ENCODE data around the gene SPO11.

DNA sequence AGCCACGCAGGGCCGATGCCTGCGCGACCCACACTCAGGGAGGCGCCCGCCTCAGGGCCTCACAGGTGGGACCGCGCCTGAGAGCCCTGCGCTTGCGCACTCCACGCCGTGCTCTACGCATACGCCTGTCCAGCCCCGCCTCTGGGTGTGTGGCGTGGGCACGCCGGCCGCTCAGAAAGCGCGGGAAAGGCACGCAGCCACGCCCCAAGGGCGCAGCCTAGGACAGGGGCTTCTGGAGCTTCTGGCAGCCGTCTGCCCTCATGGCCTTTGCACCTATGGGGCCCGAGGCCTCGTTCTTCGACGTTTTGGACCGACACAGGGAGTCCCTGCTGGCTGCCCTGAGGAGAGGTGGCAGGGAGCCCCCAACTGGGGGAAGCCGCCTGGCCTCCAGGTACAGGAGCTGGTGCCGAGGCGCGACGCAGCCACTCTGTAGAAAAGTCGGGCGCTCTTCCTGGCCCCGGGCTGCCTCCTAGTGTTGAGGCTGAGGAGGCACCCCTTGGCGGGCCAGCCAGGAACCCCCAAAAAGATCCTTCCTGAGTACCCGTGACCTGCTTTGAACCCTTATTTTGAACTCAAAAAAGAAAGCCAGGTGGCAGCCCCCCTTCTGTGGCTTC, at the start of gene SPO11:
- TF ChIP-seq, protein P1, sequence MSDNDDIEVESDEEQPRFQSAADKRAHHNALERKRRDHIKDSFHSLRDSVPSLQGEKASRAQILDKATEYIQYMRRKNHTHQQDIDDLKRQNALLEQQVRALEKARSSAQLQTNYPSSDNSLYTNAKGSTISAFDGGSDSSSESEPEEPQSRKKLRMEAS (IDR thresholded peaks at IDR 0.05), result no peak
- no peak for TF ChIP-seq SP1 (IDR thresholded peaks at IDR 0.05; ENCODE audit: low read depth)
- TF ChIP-seq POLR2AphosphoS5 (IDR thresholded peaks at IDR 0.05; ENCODE audit: low read depth, low read length), result no peak
- TF ChIP-seq RAD21 (IDR thresholded peaks at IDR 0.05; ENCODE audit: low read depth), result peak; percentile 37; the same call in 1 of the 2 replicates
- TF ChIP-seq, protein P2, sequence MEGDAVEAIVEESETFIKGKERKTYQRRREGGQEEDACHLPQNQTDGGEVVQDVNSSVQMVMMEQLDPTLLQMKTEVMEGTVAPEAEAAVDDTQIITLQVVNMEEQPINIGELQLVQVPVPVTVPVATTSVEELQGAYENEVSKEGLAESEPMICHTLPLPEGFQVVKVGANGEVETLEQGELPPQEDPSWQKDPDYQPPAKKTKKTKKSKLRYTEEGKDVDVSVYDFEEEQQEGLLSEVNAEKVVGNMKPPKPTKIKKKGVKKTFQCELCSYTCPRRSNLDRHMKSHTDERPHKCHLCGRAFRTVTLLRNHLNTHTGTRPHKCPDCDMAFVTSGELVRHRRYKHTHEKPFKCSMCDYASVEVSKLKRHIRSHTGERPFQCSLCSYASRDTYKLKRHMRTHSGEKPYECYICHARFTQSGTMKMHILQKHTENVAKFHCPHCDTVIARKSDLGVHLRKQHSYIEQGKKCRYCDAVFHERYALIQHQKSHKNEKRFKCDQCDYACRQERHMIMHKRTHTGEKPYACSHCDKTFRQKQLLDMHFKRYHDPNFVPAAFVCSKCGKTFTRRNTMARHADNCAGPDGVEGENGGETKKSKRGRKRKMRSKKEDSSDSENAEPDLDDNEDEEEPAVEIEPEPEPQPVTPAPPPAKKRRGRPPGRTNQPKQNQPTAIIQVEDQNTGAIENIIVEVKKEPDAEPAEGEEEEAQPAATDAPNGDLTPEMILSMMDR (IDR thresholded peaks at IDR 0.05 in 2 of 3, conservative IDR thresholded peaks at IDR 0.05 in 1 of 3; ENCODE audit: borderline replicate concordance in 1 of 3, insufficient read depth in 1 of 3, low read depth in 2 of 3, low read length in 2 of 3), result peak; percentile 21 to 39 (median 39); a peak in 2 of 6 replicates
- TF ChIP-seq POLR2A (IDR thresholded peaks at IDR 0.05; ENCODE audit: borderline replicate concordance, extremely low read depth, insufficient read depth, insufficient read length), result no peak
- TF ChIP-seq, protein P3, sequence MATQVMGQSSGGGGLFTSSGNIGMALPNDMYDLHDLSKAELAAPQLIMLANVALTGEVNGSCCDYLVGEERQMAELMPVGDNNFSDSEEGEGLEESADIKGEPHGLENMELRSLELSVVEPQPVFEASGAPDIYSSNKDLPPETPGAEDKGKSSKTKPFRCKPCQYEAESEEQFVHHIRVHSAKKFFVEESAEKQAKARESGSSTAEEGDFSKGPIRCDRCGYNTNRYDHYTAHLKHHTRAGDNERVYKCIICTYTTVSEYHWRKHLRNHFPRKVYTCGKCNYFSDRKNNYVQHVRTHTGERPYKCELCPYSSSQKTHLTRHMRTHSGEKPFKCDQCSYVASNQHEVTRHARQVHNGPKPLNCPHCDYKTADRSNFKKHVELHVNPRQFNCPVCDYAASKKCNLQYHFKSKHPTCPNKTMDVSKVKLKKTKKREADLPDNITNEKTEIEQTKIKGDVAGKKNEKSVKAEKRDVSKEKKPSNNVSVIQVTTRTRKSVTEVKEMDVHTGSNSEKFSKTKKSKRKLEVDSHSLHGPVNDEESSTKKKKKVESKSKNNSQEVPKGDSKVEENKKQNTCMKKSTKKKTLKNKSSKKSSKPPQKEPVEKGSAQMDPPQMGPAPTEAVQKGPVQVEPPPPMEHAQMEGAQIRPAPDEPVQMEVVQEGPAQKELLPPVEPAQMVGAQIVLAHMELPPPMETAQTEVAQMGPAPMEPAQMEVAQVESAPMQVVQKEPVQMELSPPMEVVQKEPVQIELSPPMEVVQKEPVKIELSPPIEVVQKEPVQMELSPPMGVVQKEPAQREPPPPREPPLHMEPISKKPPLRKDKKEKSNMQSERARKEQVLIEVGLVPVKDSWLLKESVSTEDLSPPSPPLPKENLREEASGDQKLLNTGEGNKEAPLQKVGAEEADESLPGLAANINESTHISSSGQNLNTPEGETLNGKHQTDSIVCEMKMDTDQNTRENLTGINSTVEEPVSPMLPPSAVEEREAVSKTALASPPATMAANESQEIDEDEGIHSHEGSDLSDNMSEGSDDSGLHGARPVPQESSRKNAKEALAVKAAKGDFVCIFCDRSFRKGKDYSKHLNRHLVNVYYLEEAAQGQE (IDR thresholded peaks at IDR 0.05; ENCODE audit: low read depth), result no peak
- TF ChIP-seq, protein P4, sequence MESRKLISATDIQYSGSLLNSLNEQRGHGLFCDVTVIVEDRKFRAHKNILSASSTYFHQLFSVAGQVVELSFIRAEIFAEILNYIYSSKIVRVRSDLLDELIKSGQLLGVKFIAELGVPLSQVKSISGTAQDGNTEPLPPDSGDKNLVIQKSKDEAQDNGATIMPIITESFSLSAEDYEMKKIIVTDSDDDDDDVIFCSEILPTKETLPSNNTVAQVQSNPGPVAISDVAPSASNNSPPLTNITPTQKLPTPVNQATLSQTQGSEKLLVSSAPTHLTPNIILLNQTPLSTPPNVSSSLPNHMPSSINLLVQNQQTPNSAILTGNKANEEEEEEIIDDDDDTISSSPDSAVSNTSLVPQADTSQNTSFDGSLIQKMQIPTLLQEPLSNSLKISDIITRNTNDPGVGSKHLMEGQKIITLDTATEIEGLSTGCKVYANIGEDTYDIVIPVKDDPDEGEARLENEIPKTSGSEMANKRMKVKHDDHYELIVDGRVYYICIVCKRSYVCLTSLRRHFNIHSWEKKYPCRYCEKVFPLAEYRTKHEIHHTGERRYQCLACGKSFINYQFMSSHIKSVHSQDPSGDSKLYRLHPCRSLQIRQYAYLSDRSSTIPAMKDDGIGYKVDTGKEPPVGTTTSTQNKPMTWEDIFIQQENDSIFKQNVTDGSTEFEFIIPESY (IDR thresholded peaks at IDR 0.05; ENCODE audit: extremely low read depth, insufficient replicate concordance, low read length), result no peak
- TF ChIP-seq, protein P5, sequence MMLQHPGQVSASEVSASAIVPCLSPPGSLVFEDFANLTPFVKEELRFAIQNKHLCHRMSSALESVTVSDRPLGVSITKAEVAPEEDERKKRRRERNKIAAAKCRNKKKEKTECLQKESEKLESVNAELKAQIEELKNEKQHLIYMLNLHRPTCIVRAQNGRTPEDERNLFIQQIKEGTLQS (IDR thresholded peaks at IDR 0.05), result no peak
- TF ChIP-seq EZH2 (IDR thresholded peaks at IDR 0.05), result no peak
- TF ChIP-seq SRF (IDR thresholded peaks at IDR 0.05; ENCODE audit: low read depth), result no peak
- TF ChIP-seq ZNF274 (IDR thresholded peaks at IDR 0.05; ENCODE audit: low read depth, low read length), result no peak
- no peak for TF ChIP-seq EZH2phosphoT487 (IDR thresholded peaks at IDR 0.05; ENCODE audit: borderline replicate concordance)
